ENCODE measurements around the gene PIP4P1. TPM values are rescaled to one million over a fixed set of nuclear protein-coding genes. Genes with fewer than 3 reads are reported as not detected.

Gene PIP4P1
- total and polyA plus RNA-seq, 2 of the 8 experiments (the other 6 are each of a cell fraction or from before 2014, with no cell fraction given), result 29.5 to 60.0 TPM

GRCh38 chr14:20490563-20490962, 29.3 kb upstream of the PIP4P1 start:
- H2AK5ac ChIP-seq (ENCODE audit: low read depth, low read length), result no peak overlapping the region

More at GRCh38 chr14:20490563-20490962, 29.3 kb upstream of the PIP4P1 start:
- no peak overlapping the region for H2BK5ac ChIP-seq (ENCODE audit: low read depth, low read length)
- no peak overlapping the region for H3K27ac ChIP-seq (ENCODE audit: low read depth, low read length)
- no peak overlapping the region for H3K4me3 ChIP-seq (ENCODE audit: extremely low read depth in 1 of 4, insufficient read depth in 2 of 4, low read depth in 3 of 4, low read length in 4 of 4)
- H3K18ac ChIP-seq (ENCODE audit: extremely low read depth, low read length), result no peak overlapping the region
- DNase-seq (ENCODE audit: low read depth in 1 of 2, low spot score in 2 of 2) (no peak), FAIRE-seq (no peak)
- H2BK12ac ChIP-seq (ENCODE audit: low read depth, low read length), result no peak overlapping the region
- no peak overlapping the region for H2BK20ac ChIP-seq (ENCODE audit: low read length)
- no peaks in the 10 kb centered on the region for H3K27me3 ChIP-seq (replicated peaks in 1 of 4; ENCODE audit: control insufficient read depth in 3 of 4, extremely low read depth in 1 of 4, insufficient read depth in 3 of 4, low read length in 3 of 4)
- H3K23ac ChIP-seq (ENCODE audit: insufficient read length), result no peak overlapping the region
- WGBS, 2 experiments (ENCODE audit: extremely low coverage in 1 of 2, insufficient coverage in 1 of 2, insufficient read length in 1 of 2, insufficient replicate concordance in 2 of 2, low coverage in 1 of 2, low lambda C conversion rate in 2 of 2, missing lambda C conversion rate in 1 of 2), result 73% methylated on average over 6 of the region's 6 CpGs; no CpG with 5 or more reads in 1 of the 2 experiments
- POLR2A ChIA-PET (ENCODE audit: partially characterized antibody), result interaction anchor here (0.9 kb wide), 1 partner anchor 21 kb away, joined by 3 read pairs; no protein-coding TSS in a partner anchor
- peaks cover 0 to 7% (median 3%) of the 10 kb centered on the region in 4 experiments; a peak in 2 of 7 replicates for H3K4me1 ChIP-seq (replicated peaks in 1 of 4; ENCODE audit: control insufficient read depth in 3 of 4, insufficient read depth in 4 of 4, low read length in 3 of 4)
- H4K91ac ChIP-seq (replicated peaks; ENCODE audit: insufficient read length, low read length), result no peak overlapping the region
- no peak for TF ChIP-seq JUN (IDR thresholded peaks at IDR 0.05; ENCODE audit: low read depth, low read length)
- TF ChIP-seq RFX5 (IDR thresholded peaks at IDR 0.05; ENCODE audit: borderline replicate concordance, low read depth, low read length), result no peak
- TF ChIP-seq TBP (IDR thresholded peaks at IDR 0.05; ENCODE audit: low read depth, low read length), result no peak
- TF ChIP-seq EP300 (IDR thresholded peaks at IDR 0.05; ENCODE audit: borderline replicate concordance in 1 of 2, low read depth in 2 of 2, low read length in 2 of 2), result no peak
- TF ChIP-seq KDM1A (IDR thresholded peaks at IDR 0.05; ENCODE audit: borderline replicate concordance, low read length), result no peak
- TF ChIP-seq CBX8 (IDR thresholded peaks at IDR 0.05; ENCODE audit: borderline replicate concordance, low read depth, low read length), result no peak
- no peak for TF ChIP-seq EGR1 (IDR thresholded peaks at IDR 0.05; ENCODE audit: borderline replicate concordance, low read depth, low read length)
- TF ChIP-seq JUND (IDR thresholded peaks at IDR 0.05; ENCODE audit: low read length), result no peak
- no peaks in the 10 kb centered on the region for H3K79me1 ChIP-seq (ENCODE audit: low read depth, low read length)
- H3K4ac ChIP-seq (replicated peaks; ENCODE audit: insufficient read length, low read depth, low read length), result no peak overlapping the region
- H3K9me3 ChIP-seq (ENCODE audit: insufficient read depth in 2 of 2, low read depth in 1 of 2, low read length in 1 of 2), result peaks cover 0 to 5% of the 10 kb centered on the region in 2 experiments; a peak in 2 of 4 replicates
- no peak overlapping the region for H3K4me2 ChIP-seq (ENCODE audit: insufficient read depth in 1 of 2, low read depth in 2 of 2, low read length in 2 of 2)
- H4K20me1 ChIP-seq (replicated peaks in 1 of 2; ENCODE audit: control insufficient read depth in 1 of 2, insufficient read depth in 2 of 2, low read length in 2 of 2), result no peaks in the 10 kb centered on the region
- no peak overlapping the region for H2BK120ac ChIP-seq (replicated peaks; ENCODE audit: low read depth, low read length)
- CTCF ChIA-PET (ENCODE audit: partially characterized antibody), result interaction anchor here (0.8 to 7.5 kb wide), 2 partner anchors 15 to 116 kb away, joined by 4 to 114 read pairs; no protein-coding TSS in a partner anchor
- no peak overlapping the region for H4K5ac ChIP-seq (ENCODE audit: insufficient read length, low read depth, low read length)
- peaks cover 2% of the 10 kb centered on the region; the same call in 1 of the 2 replicates for H3K23me2 ChIP-seq (ENCODE audit: low read depth, low read length)
- no peak overlapping the region for H4K8ac ChIP-seq (ENCODE audit: extremely low read depth, insufficient read depth, low read length)
- no peaks in the 10 kb centered on the region for H3K36me3 ChIP-seq (ENCODE audit: control insufficient read depth in 2 of 4, insufficient read depth in 4 of 4, low read length in 3 of 4)
- no peak overlapping the region for H3K9ac ChIP-seq (replicated peaks in 1 of 4; ENCODE audit: extremely low read depth in 1 of 4, low read depth in 3 of 4, low read length in 3 of 4)
- H3K56ac ChIP-seq (replicated peaks; ENCODE audit: insufficient read length, low read depth, low read length), result no peak overlapping the region
- no peak overlapping the region for H2BK15ac ChIP-seq (ENCODE audit: low read length)
- peak overlapping the region; percentile 70 for H2AFZ ChIP-seq (ENCODE audit: low read length)
- H3K14ac ChIP-seq (ENCODE audit: insufficient read length), result no peak overlapping the region
- no peaks in the 10 kb centered on the region for H3K79me2 ChIP-seq (ENCODE audit: control insufficient read depth in 1 of 2, insufficient read depth in 2 of 2, low read length in 2 of 2)
